HL-60 (cell line): ENCODE data around the gene KRT27.

ENCODE experiments used
- CTCF ChIP-seq: IDR thresholded peaks from one replicate; pipeline ENCODE4 v1.5.1; 2011; ENCODE audit warnings: low read length, control low read depth, inconsistent platforms; ENCODE audit not compliant: insufficient read depth
- GABPA ChIP-seq: IDR thresholded peaks from 2 replicates; pipeline ENCODE4 v1.6.1; 2012; ENCODE audit warnings: low read depth
- POLR2AphosphoS5 ChIP-seq: IDR thresholded peaks from 2 replicates; pipeline ENCODE4 v1.6.1; 2012; ENCODE audit warnings: low read depth
- SPI1 ChIP-seq: IDR thresholded peaks from 2 replicates; pipeline ENCODE4 v1.6.1; 2012; ENCODE audit warnings: low read depth, mild to moderate bottlenecking, borderline replicate concordance
- TF ChIP-seq, protein P1 (sequence below): IDR thresholded peaks from 2 replicates; pipeline ENCODE4 v1.6.1; 2012; ENCODE audit warnings: low read depth; ENCODE audit not compliant: insufficient replicate concordance

DNA sequence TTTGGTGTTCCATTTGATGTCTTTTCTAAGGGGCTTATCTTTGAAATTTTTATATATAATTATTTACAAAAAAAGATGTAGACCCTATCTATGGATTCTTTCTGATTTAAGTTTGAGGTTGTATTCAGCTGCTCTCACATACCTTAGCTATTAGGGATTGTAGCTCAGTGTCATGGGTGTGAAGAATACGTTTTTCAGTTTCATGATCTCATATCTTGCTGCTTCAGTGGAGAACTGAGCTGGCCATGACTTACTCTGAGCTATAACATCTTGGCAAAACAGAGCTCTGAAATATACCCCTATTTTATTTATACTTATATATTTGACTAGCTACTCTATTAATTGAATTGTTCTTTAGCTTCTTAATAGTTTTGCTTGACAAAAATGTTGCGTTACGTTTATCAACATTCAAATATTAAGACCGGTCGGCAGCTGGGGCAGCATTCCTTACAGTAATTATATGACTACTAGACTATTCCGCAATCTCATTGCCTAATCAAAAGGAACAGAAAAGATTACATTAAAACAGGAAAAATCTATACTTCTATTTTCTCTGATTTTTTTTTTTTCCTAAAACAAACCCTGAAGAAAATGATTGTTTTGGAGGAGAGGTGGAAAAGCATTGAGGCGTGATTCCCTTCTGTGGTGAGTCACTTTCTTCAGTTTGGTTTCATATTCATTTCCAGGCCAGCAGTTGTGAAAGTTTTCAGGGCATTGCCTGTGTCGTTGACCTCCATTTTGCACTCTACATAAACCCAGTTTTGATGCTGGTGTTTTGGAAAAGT is 54.7 kb downstream of the KRT27 start:
- TF ChIP-seq CTCF: no peak
- TF ChIP-seq SPI1: no peak
- TF ChIP-seq, protein P1, sequence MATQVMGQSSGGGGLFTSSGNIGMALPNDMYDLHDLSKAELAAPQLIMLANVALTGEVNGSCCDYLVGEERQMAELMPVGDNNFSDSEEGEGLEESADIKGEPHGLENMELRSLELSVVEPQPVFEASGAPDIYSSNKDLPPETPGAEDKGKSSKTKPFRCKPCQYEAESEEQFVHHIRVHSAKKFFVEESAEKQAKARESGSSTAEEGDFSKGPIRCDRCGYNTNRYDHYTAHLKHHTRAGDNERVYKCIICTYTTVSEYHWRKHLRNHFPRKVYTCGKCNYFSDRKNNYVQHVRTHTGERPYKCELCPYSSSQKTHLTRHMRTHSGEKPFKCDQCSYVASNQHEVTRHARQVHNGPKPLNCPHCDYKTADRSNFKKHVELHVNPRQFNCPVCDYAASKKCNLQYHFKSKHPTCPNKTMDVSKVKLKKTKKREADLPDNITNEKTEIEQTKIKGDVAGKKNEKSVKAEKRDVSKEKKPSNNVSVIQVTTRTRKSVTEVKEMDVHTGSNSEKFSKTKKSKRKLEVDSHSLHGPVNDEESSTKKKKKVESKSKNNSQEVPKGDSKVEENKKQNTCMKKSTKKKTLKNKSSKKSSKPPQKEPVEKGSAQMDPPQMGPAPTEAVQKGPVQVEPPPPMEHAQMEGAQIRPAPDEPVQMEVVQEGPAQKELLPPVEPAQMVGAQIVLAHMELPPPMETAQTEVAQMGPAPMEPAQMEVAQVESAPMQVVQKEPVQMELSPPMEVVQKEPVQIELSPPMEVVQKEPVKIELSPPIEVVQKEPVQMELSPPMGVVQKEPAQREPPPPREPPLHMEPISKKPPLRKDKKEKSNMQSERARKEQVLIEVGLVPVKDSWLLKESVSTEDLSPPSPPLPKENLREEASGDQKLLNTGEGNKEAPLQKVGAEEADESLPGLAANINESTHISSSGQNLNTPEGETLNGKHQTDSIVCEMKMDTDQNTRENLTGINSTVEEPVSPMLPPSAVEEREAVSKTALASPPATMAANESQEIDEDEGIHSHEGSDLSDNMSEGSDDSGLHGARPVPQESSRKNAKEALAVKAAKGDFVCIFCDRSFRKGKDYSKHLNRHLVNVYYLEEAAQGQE: no peak
- TF ChIP-seq POLR2AphosphoS5: no peak
- TF ChIP-seq GABPA: no peak
